Putamen (tissue), 1 donor: ENCODE measurements around the gene PTPA.
"Not testable (repeated sequence)": the region's sequence is repeated elsewhere in the genome, so short reads cannot be mapped to it uniquely, and the experiment has no call there.

Source experiments
- DNase-seq: peaks from one replicate; pipeline ENCODE4 v3.0.0-alpha.2; 2016; ENCODE audit warnings: low spot score

Gene PTPA

DNA sequence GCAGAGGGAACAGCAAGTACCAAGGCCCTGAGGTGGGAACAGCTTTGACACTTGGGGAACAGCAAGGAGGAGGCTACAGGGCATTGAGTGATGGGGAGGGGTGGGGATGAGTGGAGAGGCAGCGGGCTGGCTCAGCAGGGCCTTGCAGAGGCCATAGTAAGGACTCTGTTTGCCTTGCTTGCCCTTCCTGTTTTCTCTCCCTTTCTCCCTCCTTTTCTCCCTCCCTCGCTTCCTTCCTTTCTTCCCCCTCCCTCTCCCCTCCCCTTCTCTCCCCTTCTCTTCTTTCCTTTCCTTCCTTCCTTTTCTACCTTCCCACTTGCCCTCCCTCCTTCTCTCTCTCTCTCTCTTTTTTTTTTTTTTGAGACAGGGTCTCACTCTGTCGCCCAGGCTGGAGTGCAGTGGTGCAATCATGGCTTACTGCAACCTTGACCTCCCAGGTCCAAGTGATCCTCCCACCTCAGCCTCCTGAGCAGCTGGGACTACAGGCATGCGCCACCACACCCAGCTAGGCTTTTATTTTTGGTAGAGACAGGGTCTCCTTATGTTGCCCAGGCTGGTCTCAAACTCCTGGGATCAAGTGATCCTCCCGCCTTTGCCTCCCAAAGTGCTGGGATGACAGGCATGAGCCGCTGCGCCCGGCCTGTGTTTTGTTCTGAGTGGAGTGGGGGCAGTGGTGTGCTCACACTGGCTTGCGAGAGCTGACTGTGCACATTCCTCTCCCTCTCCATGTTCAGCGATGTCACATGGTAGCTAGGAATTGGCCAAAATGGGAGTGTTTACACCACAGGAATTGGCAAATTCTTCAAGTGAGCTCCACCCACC is 49.7 kb downstream of the PTPA start:
- no peak for DNase-seq

DNA sequence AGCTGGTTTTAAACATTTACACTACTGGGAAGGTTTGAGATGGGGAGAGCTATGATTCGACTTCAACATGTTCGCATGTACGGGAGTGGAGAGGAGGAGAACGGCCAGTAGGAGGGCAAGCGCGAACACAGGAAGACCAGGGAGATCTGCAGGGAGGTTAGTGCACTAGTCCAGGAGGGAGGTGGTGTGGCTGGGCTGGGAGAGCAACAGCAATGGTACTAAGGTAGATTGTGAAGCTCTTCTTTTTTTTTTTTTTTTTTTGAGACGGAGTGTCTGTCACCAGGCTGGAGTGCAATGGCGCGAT is 50.3 kb downstream of the PTPA start:
- no peak for DNase-seq

DNA sequence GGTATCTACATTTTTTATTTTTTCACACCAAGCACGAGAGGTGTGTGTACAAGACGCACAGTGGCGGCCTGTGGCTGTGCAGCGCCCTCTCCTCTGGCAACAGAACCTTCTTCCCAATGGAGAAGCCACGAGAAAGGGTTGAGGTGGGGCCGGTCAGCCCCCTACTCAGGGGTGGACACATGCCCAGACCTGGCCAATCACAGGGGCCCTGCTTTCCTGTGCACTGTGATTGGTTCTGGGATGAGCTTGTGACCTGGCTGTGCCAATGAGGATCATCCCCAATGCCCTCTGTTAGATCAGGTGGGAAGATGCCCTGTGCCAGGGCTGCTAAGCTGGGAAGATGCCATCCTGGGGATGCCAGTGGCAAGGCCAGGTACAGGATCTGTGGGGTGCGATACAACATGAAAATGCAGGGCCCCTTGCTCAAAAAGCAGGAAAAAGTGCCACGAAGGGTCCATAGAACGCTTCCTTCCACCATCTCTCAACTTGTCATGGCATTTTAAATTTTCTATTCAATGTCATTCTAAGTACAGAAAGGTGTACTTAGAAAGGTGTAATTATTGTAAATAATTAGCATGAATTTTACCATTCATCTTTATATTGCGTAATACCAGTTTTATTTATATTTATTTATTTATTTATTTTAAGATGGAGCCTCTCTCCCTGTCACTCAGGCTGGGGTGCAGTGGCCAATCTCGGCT is 51.4 kb downstream of the PTPA start:
- DNase-seq: no peak

DNA sequence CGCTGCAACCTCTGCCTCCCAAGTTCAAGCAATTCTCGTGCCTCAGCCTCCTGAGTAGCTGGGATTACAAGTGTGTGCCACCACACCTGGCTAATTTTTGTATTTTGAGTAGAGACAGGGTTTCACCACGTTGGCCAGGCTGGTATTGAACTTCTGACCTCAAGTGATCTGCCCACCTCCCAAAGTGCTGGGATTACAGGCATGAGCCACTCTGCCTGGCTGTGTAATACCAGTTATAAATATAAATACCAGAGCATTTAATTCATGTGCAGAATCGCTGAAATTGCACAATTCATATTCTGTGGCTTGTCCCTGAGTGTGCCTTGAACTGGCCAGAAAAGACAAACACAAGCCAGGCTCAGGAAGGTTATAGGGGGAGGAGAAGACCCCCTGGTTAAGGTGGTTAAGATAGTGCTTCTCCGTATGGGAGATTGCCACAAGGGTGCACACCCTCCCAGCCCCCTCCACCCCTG is 52.0 kb downstream of the PTPA start:
- not testable (repeated sequence) for DNase-seq

DNA sequence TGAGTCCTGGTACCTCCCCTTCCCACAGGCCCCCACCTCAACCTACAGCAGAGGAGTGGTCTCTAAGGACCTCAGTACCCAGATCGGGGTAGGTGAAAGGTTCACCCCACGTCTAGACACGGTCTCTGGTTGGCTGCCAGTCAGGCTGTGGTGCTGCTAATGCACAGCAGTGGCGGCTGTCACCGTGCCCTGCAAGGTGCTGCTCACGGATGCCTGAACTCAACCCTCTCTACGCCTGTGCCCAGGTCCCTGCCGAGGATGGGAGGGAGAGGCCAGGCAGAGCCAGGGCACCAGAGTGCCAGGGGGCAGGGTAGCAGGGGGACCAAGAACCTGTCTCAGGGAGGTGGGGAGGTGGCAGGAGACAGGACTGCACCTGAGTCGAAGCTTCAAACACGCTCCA is 52.5 kb downstream of the PTPA start:
- DNase-seq: no peak

DNA sequence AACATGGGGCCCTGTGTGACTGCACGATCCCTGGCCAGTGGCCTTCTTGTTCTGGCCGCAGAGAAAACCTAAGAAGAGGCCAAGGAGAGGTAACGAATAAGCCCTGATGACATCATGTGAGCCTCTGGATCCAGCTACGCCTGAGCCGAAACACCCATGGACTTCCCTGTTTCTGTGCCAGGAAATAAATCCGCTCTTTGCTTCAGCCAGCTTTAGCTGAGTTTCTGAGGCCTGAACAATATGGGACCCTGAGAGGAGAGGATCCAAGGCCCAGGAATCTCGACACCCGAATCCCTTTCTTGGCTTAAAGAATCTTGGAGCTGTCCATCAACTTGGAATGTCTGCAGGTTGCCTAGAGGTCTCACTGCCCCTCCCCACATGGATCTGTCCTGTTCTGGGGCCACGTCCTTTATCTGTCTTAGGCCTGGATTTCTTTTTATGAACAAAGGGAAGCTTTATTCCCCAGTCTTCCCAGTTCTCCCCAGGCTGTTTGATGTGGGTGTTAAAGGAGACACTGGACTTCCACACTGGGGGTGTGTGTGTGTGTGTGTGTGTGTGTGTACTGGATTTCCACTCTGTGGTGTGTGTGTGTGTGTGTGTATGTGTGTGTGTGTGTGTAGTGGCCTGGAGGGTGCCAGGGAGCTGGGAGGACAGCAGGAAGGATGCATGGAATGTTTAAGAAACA is 53.2 kb downstream of the PTPA start:
- no peak for DNase-seq

DNA sequence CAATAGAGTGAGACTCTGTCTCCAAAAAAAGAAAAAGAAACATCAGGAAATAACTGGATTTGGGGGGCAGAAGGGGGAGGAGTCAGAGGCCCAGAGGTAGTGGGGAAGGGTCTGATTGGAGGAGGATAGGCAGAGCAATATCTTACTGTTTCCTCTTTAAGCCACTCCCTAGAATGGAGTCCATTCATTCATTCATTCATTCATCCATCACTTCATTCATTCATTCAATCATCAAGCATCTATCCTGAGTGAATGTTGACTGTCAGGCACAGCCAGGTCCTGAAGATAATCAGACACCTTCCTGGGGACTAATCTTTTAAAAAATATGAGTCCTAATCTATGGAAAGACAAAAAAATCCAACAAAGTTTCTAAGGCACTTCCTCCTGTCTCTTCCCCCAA is 54.0 kb downstream of the PTPA start:
- DNase-seq: no peak

DNA sequence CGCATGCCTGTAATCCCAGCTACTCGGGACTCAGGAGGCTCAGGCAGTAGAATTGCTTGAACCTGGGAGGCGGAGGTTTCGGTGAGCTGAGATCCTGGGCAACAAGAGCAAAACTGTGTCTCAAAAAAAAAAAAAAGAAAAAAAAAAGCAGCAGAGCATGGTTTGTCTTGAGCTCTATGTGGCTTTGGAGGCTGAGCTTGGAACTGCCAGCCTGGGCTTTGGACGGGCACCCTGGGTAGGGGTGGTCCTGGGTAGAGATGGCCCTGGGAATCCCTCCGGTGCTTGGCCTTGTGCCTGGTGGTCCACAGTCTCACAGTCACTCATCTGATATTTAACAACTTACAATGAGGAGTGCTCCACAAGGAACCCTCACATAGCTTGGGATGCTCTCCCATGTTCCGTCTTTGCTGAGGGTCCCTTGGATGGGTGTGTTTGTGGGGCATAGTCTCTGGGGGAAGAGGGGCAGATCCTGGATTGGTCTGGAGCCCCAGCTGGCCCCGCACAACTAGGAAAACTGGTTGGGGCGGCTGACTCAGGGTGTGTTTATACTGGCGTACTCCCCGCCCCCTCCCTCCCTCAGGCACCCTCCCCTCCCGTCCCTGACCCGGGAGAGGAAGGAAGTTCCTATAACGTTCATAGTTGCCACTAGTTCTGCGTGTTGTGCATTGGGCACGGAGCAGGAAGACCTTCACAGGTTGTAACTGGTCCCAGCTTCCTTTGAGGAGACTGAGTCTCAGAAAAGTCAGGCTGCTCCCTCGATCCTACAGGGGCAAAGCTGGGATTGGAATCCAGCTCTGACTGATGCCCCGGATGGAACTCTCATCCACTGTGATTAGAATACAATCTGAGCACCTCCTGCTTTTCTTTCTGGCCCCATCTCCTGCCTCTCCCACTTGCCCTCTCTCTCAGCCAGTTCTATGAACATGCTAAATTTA is 55.7 kb downstream of the PTPA start:
- peak; percentile 31 for DNase-seq

DNA sequence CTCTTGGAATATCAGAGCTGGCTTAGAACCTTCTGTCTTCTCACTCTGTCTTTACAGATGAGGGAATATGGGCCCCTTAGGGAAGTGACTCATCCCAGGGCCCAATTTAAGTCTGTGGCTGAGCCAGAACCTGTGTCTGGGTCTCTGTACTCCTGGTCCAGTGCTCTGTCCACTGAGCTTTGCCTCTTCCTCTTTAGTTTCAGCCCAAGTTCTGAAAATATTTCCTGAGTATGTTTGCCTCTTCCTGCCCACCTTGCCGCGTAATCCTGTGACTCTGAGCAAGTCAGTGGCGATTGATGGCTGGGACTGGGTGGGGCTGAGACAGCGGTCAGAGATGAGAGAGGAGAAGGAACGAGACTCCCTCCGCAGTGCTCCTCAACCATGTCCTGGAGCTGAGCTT is 59.0 kb downstream of the PTPA start:
- DNase-seq: no peak

DNA sequence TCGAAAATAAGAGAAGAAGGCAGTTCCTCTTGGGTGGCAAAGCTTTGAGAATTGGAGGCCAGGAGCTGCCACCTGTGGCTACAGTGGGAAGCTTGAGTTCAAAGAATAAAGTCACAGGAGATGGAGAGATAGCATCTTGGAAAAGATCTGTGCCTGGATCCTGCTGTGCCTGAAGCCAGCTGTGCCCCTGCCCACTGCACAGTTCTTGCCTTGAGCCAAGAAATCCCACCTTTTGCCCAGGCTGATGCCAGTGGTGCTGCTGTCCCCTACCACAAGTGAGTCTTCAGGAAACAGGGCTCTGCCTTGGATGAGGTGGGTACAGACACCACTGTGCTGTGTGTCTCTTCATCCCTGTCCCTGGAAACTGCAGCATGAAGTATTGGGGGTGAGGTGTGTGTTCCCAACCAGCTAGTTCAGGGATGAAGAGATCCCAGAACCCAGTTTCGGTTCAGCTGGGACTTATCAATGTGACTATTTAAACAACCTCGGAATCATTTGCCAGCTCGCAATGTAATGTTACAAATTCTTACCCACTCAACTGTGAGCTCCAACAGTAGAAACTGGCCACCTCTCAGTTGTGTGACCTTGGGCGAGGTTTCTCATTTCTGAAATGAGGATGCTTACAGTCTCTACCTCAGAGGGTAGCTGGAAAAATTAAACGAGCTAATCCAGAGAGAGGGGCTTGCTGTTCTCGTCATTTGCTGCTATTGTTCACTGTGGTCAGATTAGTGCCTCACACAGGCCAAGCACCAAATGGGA is 61.0 kb downstream of the PTPA start:
- no peak for DNase-seq

DNA sequence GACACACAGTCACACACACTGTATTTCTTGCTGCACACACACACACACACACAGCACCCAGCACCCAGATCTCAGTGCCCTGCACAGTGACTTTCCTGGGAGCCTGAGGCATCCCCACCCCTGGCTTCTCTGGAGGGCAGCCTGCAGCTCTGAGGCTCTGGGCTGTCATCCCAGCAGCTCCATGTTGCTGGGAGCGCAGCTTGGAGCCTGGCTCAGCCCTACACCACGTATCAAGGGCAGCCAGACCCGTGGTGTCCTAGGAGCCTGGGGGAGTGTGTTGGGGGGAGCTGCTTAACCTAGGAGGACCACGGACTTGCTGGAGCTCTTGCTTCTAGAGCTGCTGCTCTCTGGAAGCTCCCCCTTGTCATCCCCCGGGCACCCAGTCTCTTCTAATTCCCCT is 61.6 kb downstream of the PTPA start:
- peak; percentile 22 for DNase-seq

DNA sequence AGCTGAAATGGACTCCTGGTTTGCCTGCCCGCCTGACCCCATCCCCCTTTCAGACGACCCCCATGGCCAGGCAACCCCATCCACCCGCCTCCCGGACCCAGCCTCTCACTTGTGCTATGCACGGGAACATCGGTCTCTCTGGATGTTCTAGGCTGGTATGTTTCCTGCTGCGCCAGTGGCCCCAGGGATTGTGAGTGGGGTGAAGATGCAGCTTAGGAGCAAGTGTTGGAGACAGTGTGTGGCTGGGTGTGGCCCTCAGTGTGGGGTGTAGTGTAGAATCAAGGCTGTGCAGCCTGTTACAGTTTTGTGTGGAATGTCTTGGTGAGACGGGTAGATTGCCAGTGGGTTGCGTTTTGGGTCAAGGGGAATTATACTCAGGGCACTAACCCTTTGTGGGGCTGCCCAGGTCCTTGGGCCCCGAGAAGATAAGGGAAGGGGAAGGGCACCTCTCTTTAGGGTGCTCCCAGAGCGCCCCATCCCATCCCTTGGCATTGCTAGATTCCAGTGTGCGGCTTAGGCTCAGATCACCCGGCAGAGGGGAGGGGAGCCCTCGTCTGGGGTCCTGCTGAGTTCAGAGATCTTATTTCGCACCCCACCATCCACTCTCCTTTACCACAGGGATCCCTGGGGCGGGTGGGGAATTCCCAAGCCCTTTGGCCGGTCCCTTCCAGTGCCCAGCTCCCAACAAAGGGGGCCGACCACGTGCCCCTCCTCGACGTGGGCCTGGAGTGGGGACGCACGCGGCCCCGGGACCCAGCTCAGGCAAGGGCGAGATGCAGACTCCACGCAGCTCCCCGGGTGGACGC is 62.3 kb downstream of the PTPA start:
- DNase-seq: no peak

DNA sequence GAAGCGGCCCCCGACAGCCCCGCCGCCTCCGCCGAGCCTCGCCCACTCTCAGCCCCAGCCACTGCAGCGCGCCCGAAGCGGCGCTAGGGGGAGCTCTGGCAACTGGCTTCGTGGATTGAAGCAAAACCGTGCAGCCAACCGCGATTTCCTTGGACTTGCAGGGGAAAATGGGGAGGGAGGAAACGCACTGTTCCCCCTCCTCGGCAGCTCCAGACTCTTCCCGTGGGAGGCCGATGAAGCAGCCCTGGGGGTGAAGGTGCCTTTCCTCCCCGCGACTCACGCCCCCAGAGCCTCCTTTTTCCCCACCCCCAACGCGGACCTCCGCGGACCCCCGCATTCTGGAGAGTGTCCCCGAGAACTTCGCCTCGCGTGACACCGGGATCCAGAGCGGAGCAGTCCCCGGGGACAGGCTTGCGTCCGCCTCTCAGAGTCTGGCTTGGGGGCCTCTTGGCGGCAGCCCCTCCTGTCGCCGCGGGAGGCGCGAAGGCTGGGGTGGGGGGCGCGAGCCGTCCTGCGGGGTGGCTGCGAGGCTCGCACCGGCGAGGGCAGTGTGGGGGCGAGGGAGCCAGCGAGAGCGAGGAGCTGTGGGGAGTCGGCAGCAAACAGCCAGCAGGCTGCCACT is 63.0 kb downstream of the PTPA start:
- peak; percentile 85 for DNase-seq

DNA sequence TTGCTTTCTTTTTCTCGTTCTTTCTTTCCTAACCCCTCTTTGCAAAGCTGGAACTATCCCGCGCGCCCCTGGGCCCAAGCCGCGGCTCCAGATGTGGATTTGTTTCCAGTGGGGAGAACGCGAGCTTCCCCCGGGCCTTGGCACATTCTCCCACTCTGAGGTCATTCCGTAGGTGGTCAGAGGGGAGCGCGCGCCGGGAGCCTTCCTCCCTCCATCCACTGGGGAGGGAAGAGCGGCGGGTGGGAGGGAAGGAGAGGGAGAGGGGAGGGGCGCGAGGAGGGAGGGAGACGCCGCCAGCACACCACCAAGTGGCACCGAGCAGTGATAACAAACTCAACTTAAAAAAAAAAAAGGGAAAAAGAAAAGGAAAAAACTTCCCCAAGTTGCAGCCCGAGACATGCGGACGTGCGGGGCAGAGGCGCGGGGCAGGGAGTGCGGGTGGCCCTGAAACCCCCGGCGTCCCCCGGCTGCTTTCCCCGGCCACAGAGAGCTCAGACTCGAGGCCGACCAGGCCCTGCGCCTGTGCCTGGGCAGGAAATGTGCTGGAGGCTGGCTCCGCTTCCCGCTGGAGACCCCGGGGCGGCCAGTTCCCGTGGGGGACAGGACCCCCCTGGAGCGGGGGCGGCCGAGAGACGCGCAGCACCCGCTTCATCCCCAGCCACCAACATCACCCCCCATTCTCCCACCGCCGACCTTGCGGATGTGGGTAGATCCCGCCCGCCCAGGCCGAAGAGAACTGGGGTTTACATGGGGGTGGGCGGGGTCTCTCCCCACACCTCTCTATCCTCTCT is 63.7 kb downstream of the PTPA start:
- peak; percentile 75 for DNase-seq

DNA sequence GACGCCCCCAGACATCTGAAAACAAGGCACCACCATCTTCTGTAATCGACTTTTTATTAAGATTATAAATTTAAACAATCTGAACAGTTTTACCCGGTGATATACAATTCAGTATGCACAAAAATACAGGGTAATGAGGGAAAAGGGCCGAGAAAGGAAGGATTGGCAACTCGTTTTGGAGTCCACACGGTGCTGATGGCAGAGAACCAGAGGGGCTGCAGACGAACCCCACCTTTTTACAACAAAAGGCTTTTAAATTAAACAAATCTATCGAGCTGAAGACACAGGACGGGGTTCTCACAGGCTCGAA is 64.3 kb downstream of the PTPA start:
- DNase-seq: no peak

DNA sequence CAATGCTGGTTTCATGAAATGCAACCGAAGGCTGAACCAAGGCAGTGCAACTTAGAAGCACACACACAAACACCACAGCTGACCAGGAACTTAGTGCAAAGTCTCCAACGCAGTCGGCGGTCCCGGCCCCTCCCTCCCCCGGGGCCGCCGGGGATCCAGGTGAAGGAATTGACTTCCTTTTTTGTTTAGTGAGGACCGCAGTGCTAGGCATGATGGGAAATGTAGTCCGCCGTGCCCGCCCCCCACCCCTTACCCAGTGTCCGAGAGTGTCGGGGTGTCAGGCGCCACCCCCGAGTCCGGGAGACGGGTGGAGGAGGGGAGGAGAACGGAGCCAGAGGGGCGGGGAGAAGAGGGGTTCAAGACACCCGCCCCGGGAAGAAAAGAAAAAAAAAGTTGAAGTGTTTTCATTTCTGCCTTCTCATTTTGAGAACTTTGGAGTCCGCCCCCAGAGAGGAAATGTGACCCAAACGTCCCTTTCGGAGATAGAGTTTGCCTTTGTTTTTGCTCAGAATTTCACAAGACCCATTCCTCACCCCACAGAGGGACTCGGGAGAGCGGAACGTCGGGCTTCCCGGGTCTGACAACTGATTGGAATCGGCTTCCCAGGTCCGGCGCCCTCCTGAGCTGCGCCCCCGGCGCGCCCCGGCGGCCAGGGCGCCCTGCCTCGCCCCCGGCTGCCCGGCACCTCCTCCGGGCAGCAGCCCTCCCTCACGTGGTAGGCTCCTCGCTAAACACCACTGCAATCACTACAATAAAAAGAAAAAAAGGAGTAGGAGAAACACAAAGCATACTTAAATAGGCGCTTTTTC is 64.8 kb downstream of the PTPA start:
- peak; percentile 82 for DNase-seq

DNA sequence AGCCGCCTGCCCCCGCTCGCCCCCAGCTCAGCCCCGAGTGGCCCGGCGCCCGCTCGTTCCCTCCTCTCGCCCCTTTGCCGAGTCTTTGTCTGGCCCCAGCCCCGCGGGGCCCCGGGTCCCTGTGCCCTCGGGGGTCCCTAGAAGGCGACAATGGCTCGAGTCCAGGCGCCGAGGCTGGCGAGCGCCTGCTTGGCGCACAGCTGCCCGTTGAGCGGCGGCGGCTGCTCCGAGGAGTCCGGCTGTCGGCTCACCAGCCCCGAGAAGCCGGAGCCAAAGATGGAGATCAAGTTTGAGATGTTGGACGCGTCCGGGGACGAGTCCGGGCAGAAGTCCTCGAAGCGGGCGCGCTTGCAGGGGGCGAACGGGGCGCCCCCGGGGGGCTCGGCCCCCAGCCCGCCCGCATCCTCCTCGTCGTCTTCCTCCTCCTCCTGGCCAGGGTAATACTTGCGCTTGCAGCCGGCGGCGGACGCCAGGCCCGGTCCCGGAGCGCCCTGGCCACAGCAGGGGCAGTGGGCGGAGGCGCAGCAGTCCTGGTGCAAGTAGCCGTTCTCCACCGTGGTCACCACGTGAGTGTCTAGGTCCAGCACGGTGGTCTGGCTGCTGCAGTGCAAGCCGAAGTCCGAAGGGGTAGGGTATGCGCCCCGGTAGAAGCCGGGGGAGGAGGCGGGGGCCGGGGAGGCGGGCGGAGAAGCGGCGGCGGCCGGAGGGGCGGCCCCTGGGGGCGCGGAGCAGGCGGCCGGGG is 65.7 kb downstream of the PTPA start:
- peak; percentile 20 for DNase-seq

DNA sequence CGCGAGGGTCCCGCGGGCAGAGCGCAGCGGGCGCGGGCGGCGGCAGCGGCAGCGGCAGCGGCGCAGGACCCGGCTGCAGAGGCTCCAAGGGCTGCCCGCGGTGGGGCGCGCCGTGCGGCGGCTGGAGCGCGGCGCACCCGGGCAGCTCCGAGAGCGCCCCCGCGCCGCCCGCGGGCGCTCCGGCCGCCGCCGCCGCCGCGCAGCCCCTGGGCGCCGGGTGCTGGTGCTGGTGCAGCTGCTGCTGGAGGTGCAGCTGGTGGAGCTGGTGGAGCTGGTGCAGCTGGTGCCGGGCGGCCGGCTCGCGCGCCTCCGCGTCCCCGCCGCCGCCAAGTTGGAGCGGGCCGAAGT is 66.2 kb downstream of the PTPA start:
- DNase-seq: no peak
